Stimulated activated CD4-positive, alpha-beta T cell treated with anti-CD3 and anti-CD28 coated beads, TNF-alpha, amount 100 ng/mL, for 1 hour (primary cell): ENCODE data around the gene PSME2.

Experiments used
- DNase-seq, 3 donors: peaks; one replicate each; pipeline ENCODE4 v3.0.0-alpha.2; 2020; ENCODE audit warnings: low read depth in 3 of 3, low spot score in 1 of 3

PSME2 gene

GRCh38 chr14:24095271-24096068 lies 50.9 kb downstream of the PSME2 start:
- peak in 1 of 3 donors; percentile 43 for DNase-seq

- no peak for DNase-seq
Observed at GRCh38 chr14:24094841-24095270, 51.6 kb downstream of the PSME2 start.

- DNase-seq: peak; percentile 31 to 85 (median 56)
Observed at GRCh38 chr14:24093901-24094840, 52.2 kb downstream of the PSME2 start, which contains the start of gene PCK2. Gene PCK2, plus strand, starts transcription at chr14:24094311. Its CDS starts 95 bp downstream, at chr14:24094406.
